SK-N-DZ (cell line): ENCODE results near the gene ECPAS.
A peak's percentile ranks its signal among the peaks of the same experiment; 100 is the strongest.
"Not testable (repeated sequence)": the region's sequence is repeated elsewhere in the genome, so short reads cannot be mapped to it uniquely, and the experiment has no call there.

ENCODE experiments used
- DNase-seq: peaks from one replicate; pipeline ENCODE4 v3.0.0-alpha.2; 2015; ENCODE audit warnings: low spot score

ECPAS gene

DNA sequence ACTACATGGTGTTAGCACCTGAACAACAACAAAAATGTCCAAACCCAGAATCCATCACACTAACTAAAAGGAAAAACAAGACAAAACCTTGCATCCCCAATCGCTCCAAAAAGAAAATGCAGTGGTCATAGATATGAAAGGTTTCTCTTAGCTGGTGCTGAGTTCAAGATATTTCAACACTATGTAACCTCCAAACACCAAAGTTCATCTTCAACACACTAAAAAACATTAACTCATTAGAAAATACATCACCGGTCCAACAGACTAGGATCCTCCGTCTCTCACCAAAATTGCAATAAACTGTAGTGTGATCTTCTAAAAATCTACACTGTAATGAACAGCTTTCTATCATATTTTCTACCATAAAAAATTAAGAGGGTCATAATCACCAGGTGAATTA lies 60.8 kb downstream of the ECPAS start:
- no peak for DNase-seq

- DNase-seq = no peak
These were observed 69.8 kb downstream of the ECPAS start for GRCh38 chr9:111414406-111414805.

DNA sequence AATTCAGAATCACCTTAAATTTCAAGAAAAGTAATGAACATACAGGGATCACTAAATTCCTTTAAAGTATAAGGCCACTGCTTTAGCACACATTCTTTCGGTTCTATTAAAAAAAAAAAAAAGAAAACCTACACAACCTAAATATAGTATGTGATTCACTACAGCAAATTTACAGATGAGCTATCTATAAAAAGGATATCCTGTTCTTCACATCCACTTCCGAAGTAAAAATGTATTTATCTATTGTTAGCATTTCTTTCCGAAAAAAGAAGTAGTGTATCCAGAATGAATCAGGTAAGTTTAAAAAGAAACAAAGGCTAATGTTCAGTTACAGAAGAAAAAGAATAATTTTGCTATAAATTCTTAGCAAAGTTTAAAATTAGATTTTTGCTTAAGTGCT lies 70.2 kb downstream of the ECPAS start:
- no peak for DNase-seq

DNA sequence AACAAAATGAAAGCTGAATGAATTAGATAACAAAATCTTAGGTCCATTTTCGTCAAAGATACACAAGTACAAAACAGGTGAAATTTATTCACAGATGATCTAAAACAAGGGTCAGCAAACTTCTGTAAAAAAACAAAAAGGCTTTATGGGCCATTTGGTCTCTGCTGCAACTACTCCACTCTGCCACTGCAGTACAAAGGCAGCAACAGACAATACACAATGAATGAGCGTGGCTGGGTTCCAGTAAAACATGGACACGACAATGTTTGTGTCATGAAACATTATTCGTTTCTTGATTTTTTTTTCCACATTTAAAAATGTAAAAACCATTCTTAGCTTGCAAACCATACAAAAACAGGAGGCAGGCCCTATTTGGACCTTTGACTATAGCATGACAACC lies 71.9 kb downstream of the ECPAS start:
- no peak for DNase-seq

DNA sequence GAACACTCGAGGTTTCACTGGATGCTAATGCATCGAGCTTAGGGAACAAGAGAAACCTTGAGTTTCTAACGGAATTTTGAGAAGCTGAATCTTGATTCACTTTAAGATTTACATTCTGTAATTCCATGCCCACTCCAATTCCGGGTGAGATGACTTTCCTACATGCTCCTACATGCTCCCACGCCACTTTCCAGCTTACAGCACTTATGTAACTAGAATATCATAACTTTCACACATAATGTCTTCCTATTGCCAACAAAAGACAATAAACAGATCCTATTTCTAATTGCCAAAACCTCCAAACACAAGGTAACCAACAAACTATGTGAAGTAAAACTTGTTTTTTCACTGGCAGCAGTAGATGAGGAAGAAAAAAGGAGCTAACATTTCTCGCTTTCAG lies 72.9 kb downstream of the ECPAS start:
- no peak for DNase-seq

DNA sequence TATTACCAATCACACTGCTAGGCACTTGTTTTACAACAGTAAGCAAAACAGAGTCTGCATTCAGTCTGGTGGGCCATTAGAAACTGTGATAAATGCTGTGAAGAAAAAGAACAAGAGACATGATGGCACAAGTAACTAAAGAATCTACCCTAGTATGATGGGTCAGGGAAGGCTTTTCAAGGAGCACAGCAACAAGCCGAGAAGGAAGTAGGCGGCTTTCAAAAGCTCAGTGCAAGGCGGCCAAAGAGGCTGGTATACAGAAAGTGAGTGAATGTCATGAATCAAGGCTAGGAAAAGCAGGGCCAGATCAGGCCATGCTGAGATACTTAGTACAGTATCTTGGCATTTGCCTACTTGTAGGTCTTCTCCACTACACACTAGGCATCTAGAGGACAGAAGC lies 76.4 kb downstream of the ECPAS start:
- DNase-seq = no peak

- no peak for DNase-seq
These were observed 78.5 kb downstream of the ECPAS start for GRCh38 chr9:111405701-111406100.

DNA sequence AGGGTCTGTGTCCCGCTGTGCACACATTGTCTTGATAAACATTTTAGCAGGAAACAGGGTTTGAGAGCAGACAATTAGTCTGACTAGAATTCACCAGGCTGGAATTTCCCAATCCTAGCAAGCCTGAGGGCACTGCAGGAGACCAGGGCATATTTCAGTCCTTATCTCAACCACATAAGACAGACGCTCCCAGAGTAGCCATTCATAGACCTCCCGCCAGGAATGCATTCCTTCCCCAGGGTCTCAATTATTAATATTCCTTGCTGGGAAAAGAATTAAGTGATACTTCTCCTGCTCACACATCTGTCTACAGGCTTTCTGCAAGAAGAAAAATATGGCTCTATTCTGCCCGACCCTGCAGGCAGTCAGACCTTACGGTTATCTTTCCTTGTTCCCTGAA lies 82.7 kb downstream of the ECPAS start:
- DNase-seq = not testable (repeated sequence)

DNA sequence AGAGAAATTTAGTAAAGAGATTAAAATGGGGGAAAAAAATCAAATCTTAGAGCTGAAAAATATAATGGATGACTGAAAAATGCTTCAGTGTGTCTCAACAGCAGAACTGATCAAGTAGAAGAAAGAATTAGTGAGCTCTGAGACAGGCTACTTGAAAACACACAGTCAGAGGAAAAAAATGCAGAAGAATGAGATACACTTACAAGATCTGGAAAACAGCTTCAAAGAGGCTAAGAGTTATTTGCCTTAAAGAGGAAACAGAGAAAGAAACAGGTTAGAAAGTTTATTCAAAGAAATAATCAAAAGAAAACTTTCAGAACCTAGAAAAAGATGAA lies 83.7 kb downstream of the ECPAS start:
- no peak for DNase-seq

GRCh38 chr9:111399772-111400563 lies 84.2 kb downstream of the ECPAS start:
- peak; percentile 42 for DNase-seq

GRCh38 chr9:111399211-111399739 lies 84.9 kb downstream of the ECPAS start:
- no peak for DNase-seq

DNA sequence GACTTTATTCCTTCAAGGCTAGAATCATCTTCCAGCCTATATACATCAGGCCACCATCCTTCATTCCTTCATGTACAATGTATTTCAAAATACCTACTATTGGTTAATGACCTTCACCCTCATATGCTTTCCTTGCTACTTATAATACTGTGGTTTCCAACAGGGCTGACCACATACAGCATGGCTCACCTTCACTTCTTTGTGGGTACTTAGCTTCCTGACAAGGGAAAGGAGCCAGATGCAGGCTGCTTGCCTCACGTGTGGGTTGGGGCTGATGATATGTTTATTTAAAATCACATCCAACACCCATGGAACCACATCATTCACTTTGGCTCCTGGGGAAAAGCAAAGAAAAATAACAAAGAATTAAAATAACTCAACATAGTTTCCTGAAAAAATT lies 90.2 kb downstream of the ECPAS start:
- no peak for DNase-seq

DNA sequence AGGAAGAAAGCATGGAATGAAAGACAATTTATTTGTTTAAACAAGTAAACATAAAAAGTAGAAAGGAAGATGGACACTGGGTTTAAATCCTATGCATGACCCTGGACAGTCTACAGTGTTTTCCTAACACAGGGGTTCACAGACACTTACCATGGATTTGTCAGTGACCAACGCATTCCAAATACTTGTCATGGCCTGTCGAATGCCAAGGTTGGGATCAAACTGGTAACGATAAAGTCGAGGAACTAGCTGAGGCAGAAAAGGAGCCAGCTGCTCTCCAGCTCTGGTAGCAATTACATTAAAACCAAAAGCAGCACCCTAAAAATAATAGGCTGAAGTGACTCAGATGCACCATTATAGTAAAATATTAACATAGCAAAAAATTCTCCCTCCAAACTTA lies 94.8 kb downstream of the ECPAS start:
- no peak for DNase-seq

DNA sequence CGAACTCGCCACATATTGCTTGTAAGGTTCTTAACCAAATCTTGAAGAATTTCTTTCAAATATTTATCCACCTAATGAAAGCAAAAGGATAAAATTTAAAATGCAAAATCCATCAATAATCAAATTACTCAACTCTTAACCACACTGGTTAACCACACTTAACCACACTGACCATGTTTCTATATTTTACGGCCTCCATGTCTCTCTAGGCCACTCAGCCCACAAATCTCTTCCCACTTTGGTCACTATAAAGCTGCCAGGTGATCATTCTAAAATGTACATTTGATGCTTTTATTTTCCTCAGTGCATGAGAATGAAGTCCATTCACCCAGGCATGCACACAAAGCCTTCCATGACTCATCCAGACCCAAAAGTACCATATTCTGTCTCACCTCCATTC lies 97.8 kb downstream of the ECPAS start:
- no peak for DNase-seq

DNA sequence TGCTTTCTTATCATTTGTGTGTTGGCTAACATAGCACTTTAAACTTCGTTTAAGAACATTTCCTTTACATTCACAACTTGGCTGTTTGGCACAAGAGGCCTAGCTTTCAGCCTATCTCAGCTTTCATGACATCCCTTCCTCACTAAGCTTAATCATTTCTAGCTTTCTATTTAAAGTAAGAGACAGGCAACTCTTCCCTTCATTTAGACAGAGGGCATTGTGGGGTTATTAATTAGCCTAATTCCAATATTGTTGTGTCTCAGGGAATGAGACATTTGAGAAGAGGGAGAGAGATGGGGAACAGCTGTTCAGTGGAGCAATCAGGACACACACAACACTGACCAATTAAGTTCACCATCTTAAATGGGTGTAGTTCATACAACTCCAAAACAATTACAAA lies 103.2 kb downstream of the ECPAS start:
- no peak for DNase-seq

DNA sequence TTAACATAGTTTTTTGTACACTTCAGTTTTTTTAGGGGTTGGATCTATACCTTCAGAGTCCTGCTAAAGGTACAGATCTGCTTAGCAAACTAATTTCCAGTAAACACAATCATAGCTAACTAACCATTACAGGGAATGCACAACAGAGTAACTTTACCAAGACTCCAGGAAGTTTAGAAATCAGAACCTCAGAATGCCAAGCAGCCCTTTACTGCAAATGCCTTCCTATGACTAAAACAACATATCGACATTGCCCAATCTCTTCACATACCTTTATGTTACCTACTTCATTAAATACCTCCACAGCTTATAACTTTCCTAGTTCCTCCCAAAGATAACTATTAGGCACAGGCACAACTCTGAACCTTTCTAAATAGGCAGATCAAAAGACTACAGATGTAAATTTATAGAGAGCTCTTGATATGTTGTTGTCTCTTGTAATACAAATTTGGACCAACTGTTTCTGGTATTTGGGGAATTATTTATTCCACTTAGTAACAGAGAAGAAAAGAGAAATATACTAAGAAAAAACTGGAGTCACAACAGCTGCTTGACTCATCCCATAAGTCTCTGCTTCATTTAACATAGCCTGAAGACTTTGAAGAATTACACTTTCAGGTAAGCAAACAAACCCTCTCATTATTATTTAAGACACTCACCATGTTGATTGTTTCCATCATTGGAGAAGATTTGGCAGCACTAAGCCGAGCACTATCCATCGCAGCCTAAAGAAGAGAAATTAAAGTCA lies 108.2 kb downstream of the ECPAS start:
- no peak for DNase-seq

DNA sequence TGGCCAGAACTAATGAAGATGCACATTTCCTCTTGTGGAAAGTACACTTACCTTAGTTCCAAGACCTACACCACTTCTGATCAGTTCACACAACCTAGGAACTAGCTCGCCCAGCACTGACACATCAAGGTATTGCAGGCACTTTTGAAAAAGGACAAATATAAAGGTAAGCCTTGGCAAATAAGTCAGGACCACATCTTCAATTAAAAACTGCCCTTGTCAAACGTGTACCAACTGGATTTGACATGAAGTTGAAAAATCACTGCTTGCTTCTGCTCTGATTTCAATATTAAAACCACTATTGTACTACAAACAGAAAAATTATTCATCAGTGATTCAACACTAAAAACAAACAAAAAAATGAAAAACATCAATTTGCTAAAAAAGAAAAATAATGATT lies 109.1 kb downstream of the ECPAS start:
- DNase-seq = no peak

DNA sequence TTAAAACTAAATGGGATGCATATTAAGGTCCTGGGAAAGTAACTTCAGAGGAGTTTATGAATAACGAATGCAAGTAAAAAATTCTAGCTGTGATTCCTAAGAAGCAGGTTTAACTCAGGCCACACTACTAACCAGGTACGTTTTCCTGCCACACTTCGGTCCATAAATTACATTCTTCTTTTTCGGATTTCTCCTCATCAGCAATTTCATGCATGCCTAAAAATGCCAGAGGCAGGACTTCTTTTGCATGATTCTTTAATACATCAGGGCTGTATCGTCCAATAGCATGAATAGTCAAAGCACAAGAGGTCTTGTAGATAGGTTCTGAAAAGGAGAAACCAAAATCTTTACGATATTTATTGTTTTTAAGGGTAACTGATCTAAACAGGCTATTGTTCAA lies 111.9 kb downstream of the ECPAS start:
- DNase-seq = no peak

GRCh38 chr9:111366978-111367377 lies 117.2 kb downstream of the ECPAS start:
- no peak for DNase-seq

- peak; percentile 22 for DNase-seq
These were observed 121.7 kb downstream of the ECPAS start for GRCh38 chr9:111362526-111362925.

GRCh38 chr9:111360881-111361280 lies 123.3 kb downstream of the ECPAS start:
- no peak for DNase-seq

- DNase-seq = no peak
These were observed 127.5 kb downstream of the ECPAS start for GRCh38 chr9:111356481-111357244.
